Fibroblast of lung (primary cell): ENCODE results near the gene METTL1.

Experiments used
- EZH2 ChIP-seq: IDR thresholded peaks from 2 replicates; pipeline ENCODE4 v1.5.1; 2012; ENCODE audit warnings: low read length, control low read depth, mild to moderate bottlenecking; ENCODE audit errors: missing control alignments
- TF ChIP-seq, protein P1 (sequence below), 2 donors: IDR thresholded peaks in 1 of 2; conservative IDR thresholded peaks in 1 of 2; 1 replicate in 1 of 2; 2 replicates in 1 of 2; pipeline ENCODE4 v1.5.1; 2011 to 2012; ENCODE audit warnings: low read length in 2 of 2, control low read depth in 1 of 2, inconsistent platforms in 1 of 2, low read depth in 1 of 2, mild to moderate bottlenecking in 1 of 2

DNA sequence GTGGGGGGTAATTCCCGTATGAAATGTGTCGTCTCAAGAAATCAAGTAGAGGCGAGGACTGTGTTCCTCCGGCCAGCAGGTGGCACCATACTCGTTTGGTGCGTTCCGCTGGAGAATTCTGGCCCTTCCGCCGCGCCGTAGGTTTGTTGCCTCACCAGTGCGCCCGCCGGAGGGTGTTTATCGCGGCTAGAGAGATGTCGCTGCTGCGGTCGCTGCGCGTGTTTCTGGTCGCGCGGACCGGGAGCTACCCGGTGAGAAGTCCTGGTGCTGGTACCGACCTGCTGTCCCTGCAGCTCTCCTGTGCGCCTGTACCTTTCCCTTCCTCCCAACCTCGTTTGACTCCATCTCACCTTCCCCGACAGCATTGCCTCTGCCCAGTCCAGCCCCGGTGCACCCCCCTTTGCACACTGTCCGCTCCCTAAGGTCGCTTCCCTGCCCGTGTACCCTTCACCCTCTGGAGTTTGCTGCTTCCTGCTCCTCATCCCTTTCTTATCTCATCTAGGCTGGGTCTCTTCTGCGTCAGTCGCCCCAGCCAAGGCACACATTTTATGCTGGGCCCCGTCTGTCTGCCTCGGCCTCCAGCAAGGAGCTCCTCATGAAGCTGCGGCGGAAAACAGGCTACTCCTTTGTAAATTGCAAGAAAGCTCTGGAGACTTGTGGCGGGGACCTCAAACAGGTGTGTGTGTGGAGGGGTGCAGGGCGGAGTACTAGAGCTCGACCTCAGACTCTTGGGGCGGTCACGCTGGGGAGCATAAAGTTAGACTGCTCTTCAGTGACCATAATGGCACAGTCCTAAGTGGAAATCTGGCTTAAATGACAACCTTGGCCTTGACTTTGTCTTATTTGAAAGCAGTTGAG lies 10.9 kb upstream of the METTL1 start, which contains the start of gene TSFM:
- TF ChIP-seq EZH2: no peak
- TF ChIP-seq, protein P1, sequence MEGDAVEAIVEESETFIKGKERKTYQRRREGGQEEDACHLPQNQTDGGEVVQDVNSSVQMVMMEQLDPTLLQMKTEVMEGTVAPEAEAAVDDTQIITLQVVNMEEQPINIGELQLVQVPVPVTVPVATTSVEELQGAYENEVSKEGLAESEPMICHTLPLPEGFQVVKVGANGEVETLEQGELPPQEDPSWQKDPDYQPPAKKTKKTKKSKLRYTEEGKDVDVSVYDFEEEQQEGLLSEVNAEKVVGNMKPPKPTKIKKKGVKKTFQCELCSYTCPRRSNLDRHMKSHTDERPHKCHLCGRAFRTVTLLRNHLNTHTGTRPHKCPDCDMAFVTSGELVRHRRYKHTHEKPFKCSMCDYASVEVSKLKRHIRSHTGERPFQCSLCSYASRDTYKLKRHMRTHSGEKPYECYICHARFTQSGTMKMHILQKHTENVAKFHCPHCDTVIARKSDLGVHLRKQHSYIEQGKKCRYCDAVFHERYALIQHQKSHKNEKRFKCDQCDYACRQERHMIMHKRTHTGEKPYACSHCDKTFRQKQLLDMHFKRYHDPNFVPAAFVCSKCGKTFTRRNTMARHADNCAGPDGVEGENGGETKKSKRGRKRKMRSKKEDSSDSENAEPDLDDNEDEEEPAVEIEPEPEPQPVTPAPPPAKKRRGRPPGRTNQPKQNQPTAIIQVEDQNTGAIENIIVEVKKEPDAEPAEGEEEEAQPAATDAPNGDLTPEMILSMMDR (conservative IDR thresholded peaks at IDR 0.05 in 1 of 2, IDR thresholded peaks at IDR 0.05 in 1 of 2; ENCODE audit: low read depth in 1 of 2, low read length in 2 of 2): peak; percentile 88 to 89
